ENCODE results near the gene KDM2B. TPM values are rescaled to one million over a fixed set of nuclear protein-coding genes. Genes with fewer than 3 reads are reported as not detected.

Gene KDM2B
- polyA plus RNA-seq, 1 donor from 2014 or later: 85.5 TPM

GRCh38 chr12:121571920-121572319 lies 8.9 kb downstream of the KDM2B start:
- Histone ChIP-seq H3F3A (ENCODE audit: insufficient read depth, low read length, poor library complexity, severe bottlenecking) (no peaks in the 10 kb centered on the region), H3K4me2 (ENCODE audit: low read length) (no peak overlapping the region), H3K36me3 (ENCODE audit: insufficient read depth, low read length) (no peaks in the 10 kb centered on the region), H3K9me2 (ENCODE audit: insufficient read depth, low read length) (no peaks in the 10 kb centered on the region), H3K79me2 (replicated peaks; ENCODE audit: insufficient read depth, low read length) (no peaks in the 10 kb centered on the region), H3K9me3 (ENCODE audit: low read length) (no peaks in the 10 kb centered on the region), H2AFZ (ENCODE audit: low read depth, low read length) (no peak overlapping the region), H3K27me3 (ENCODE audit: insufficient read depth, low read depth, low read length) (no peaks in the 10 kb centered on the region), H3K27ac (ENCODE audit: low read length) (no peak overlapping the region), H4K20me1 (ENCODE audit: insufficient read depth) (no peaks in the 10 kb centered on the region), H3K9ac (ENCODE audit: low read length) (no peak overlapping the region), H3K4me3 (ENCODE audit: low read length) (no peak overlapping the region)
- TF ChIP-seq MXI1 (conservative IDR thresholded peaks at IDR 0.05; ENCODE audit: poor library complexity, severe bottlenecking) (no peak), RAD21 (conservative IDR thresholded peaks at IDR 0.05) (no peak), SMC3 (conservative IDR thresholded peaks at IDR 0.05; ENCODE audit: poor library complexity) (no peak), EZH2 (IDR thresholded peaks at IDR 0.05; ENCODE audit: borderline replicate concordance, insufficient read depth, low read length, poor library complexity, severe bottlenecking) (no peak), EP300 (conservative IDR thresholded peaks at IDR 0.05; ENCODE audit: poor library complexity, severe bottlenecking) (no peak), REST (IDR thresholded peaks at IDR 0.05; ENCODE audit: borderline replicate concordance) (no peak), TAF1 (IDR thresholded peaks at IDR 0.05; ENCODE audit: low read depth) (no peak)
- TF ChIP-seq, protein P1, sequence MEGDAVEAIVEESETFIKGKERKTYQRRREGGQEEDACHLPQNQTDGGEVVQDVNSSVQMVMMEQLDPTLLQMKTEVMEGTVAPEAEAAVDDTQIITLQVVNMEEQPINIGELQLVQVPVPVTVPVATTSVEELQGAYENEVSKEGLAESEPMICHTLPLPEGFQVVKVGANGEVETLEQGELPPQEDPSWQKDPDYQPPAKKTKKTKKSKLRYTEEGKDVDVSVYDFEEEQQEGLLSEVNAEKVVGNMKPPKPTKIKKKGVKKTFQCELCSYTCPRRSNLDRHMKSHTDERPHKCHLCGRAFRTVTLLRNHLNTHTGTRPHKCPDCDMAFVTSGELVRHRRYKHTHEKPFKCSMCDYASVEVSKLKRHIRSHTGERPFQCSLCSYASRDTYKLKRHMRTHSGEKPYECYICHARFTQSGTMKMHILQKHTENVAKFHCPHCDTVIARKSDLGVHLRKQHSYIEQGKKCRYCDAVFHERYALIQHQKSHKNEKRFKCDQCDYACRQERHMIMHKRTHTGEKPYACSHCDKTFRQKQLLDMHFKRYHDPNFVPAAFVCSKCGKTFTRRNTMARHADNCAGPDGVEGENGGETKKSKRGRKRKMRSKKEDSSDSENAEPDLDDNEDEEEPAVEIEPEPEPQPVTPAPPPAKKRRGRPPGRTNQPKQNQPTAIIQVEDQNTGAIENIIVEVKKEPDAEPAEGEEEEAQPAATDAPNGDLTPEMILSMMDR (IDR thresholded peaks at IDR 0.05; ENCODE audit: poor library complexity, severe bottlenecking): no peak

DNA sequence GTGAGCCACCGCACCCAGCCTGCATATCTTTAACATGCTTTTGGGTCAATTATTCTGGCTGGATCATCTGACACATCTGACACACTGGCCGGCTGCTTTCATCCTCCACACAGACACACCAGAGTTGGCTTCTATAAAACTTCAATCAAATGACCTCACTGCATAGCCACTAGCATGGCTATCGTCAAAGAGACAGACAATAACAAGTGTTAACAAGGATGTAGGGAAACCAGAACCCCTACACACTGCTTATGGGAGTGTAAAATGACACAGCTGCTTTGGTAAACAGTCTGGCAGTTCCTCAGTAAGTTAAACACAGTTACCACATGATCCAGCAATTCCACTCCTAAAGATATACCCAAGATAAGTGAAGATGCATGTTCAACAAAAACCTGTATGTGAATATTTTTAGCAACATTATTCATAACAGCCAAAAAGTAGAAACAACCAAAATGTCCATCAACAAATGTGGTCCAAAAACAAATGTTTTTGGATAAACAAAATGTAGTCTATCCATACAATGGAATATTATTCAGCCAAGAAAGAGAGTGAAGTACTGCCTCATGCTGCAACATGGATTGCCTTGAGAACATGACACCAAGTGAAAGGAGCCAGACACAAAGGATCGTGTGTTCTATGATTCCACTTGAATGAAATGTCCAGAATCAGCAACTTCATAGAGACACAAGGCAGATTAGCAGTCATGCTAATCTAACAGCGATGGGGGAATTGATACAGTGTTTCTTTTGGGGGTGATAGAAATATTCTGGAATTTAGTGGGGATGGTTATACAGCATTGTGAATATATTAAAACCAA lies 10.1 kb downstream of the KDM2B start:
- Histone ChIP-seq H3K27ac (ENCODE audit: low read length) (no peak overlapping the region), H3K36me3 (ENCODE audit: insufficient read depth, low read length) (no peaks in the 10 kb centered on the region), H3K9ac (ENCODE audit: low read length) (no peak overlapping the region), H3K27me3 (ENCODE audit: insufficient read depth, low read depth, low read length) (no peaks in the 10 kb centered on the region), H4K20me1 (ENCODE audit: insufficient read depth) (no peaks in the 10 kb centered on the region), H2AFZ (ENCODE audit: low read depth, low read length) (no peak overlapping the region), H3F3A (ENCODE audit: insufficient read depth, low read length, poor library complexity, severe bottlenecking) (no peaks in the 10 kb centered on the region), H3K9me2 (ENCODE audit: insufficient read depth, low read length) (no peaks in the 10 kb centered on the region), H3K4me2 (ENCODE audit: low read length) (no peak overlapping the region), H3K4me3 (ENCODE audit: low read length) (no peak overlapping the region), H3K79me2 (replicated peaks; ENCODE audit: insufficient read depth, low read length) (no peaks in the 10 kb centered on the region), H3K9me3 (ENCODE audit: low read length) (no peaks in the 10 kb centered on the region)
- no peak for TF ChIP-seq REST (IDR thresholded peaks at IDR 0.05; ENCODE audit: borderline replicate concordance)
- no peak for TF ChIP-seq TAF1 (IDR thresholded peaks at IDR 0.05; ENCODE audit: low read depth)
- no peak for TF ChIP-seq MXI1 (conservative IDR thresholded peaks at IDR 0.05; ENCODE audit: poor library complexity, severe bottlenecking)
- no peak for TF ChIP-seq EP300 (conservative IDR thresholded peaks at IDR 0.05; ENCODE audit: poor library complexity, severe bottlenecking)
- no peak for TF ChIP-seq EZH2 (IDR thresholded peaks at IDR 0.05; ENCODE audit: borderline replicate concordance, insufficient read depth, low read length, poor library complexity, severe bottlenecking)
- no peak for TF ChIP-seq RAD21 (conservative IDR thresholded peaks at IDR 0.05)
- TF ChIP-seq, protein P1 (IDR thresholded peaks at IDR 0.05; ENCODE audit: poor library complexity, severe bottlenecking): no peak
- no peak for TF ChIP-seq POLR2AphosphoS5 (IDR thresholded peaks at IDR 0.05)
- no peak for TF ChIP-seq SMC3 (conservative IDR thresholded peaks at IDR 0.05; ENCODE audit: poor library complexity)
